Adipocyte (in vitro differentiated cells): ENCODE measurements around the gene SEMA3B.
"Not testable (repeated sequence)": the region's sequence is repeated elsewhere in the genome, so short reads cannot be mapped to it uniquely, and the experiment has no call there.

Experiments used
- DNase-seq: peaks from one replicate; pipeline ENCODE4 v3.0.0-alpha.2; 2015; ENCODE audit warnings: low read depth
- H3K27me3 ChIP-seq: replicated peaks from 2 replicates; pipeline ENCODE4 v1.7.0; 2013; ENCODE audit warnings: mild to moderate bottlenecking, low read length, moderate library complexity; ENCODE audit not compliant: control insufficient read depth, insufficient read depth
- H3K36me3 ChIP-seq: 2 replicates; pipeline ENCODE4 v1.7.0; 2013; ENCODE audit warnings: low read length, mild to moderate bottlenecking, moderate library complexity; ENCODE audit not compliant: control insufficient read depth, insufficient read depth, severe bottlenecking
- H3K4me1 ChIP-seq: 2 replicates; pipeline ENCODE4 v1.7.0; 2013; ENCODE audit warnings: mild to moderate bottlenecking, low read length, moderate library complexity; ENCODE audit not compliant: control insufficient read depth, insufficient read depth
- H3K4me3 ChIP-seq: 2 replicates; pipeline ENCODE4 v1.7.0; 2013; ENCODE audit warnings: mild to moderate bottlenecking, low read length, moderate library complexity
- H3K9ac ChIP-seq: 2 replicates; pipeline ENCODE4 v1.7.0; 2013; ENCODE audit warnings: mild to moderate bottlenecking, low read length, moderate library complexity
- H3K9me3 ChIP-seq: 2 replicates; pipeline ENCODE4 v1.7.0; 2013; ENCODE audit warnings: mild to moderate bottlenecking, low read length, moderate library complexity; ENCODE audit not compliant: control insufficient read depth

Gene SEMA3B

GRCh38 chr3:50304601-50305000 is 35.7 kb downstream of the SEMA3B start:
- no peaks in the 10 kb centered on the region for H3K36me3 ChIP-seq
- H3K9me3 ChIP-seq = no peaks in the 10 kb centered on the region
- no peak overlapping the region for H3K9ac ChIP-seq
- DNase-seq = no peak
- H3K27me3 ChIP-seq = no peaks in the 10 kb centered on the region
- H3K4me1 ChIP-seq = peaks cover 10% of the 10 kb centered on the region
- no peak overlapping the region for H3K4me3 ChIP-seq

- not testable (repeated sequence) for H3K4me3 ChIP-seq, H3K27me3 ChIP-seq, DNase-seq, H3K36me3 ChIP-seq, H3K9me3 ChIP-seq, H3K9ac ChIP-seq
- peaks cover 15% of the 10 kb centered on the region for H3K4me1 ChIP-seq
Observed at GRCh38 chr3:50312041-50312440, 43.1 kb downstream of the SEMA3B start.

GRCh38 chr3:50314342-50314741 is 45.4 kb downstream of the SEMA3B start:
- no peak for DNase-seq
- no peaks in the 10 kb centered on the region for H3K9me3 ChIP-seq
- no peak overlapping the region for H3K9ac ChIP-seq
- peaks cover 15% of the 10 kb centered on the region for H3K4me1 ChIP-seq
- H3K36me3 ChIP-seq = peaks cover 26% of the 10 kb centered on the region
- H3K27me3 ChIP-seq = no peaks in the 10 kb centered on the region
- no peak overlapping the region for H3K4me3 ChIP-seq

- Histone ChIP-seq H3K9me3 (no peaks in the 10 kb centered on the region), H3K4me1 (peaks cover 17% of the 10 kb centered on the region), H3K9ac (no peak overlapping the region), H3K36me3 (peaks cover 28% of the 10 kb centered on the region), H3K27me3 (no peaks in the 10 kb centered on the region), H3K4me3 (no peak overlapping the region)
- no peak for DNase-seq
Observed at GRCh38 chr3:50314816-50315215, 45.9 kb downstream of the SEMA3B start.

GRCh38 chr3:50316657-50317242 is 47.8 kb downstream of the SEMA3B start:
- H3K9me3 ChIP-seq = no peaks in the 10 kb centered on the region
- H3K4me3 ChIP-seq = no peak overlapping the region
- H3K27me3 ChIP-seq = no peaks in the 10 kb centered on the region
- peaks cover 25% of the 10 kb centered on the region for H3K4me1 ChIP-seq
- DNase-seq = no peak
- peaks cover 28% of the 10 kb centered on the region for H3K36me3 ChIP-seq
- H3K9ac ChIP-seq = no peak overlapping the region

- Histone ChIP-seq H3K4me1 (peaks cover 31% of the 10 kb centered on the region), H3K4me3 (no peak overlapping the region), H3K36me3 (peaks cover 28% of the 10 kb centered on the region), H3K9ac (no peak overlapping the region), H3K9me3 (no peaks in the 10 kb centered on the region), H3K27me3 (no peaks in the 10 kb centered on the region)
- DNase-seq = no peak
Observed at GRCh38 chr3:50317300-50317699, 48.4 kb downstream of the SEMA3B start.

GRCh38 chr3:50318163-50318562 is 49.2 kb downstream of the SEMA3B start:
- H3K4me3 ChIP-seq = no peak overlapping the region
- no peaks in the 10 kb centered on the region for H3K9me3 ChIP-seq
- no peak overlapping the region for H3K9ac ChIP-seq
- peaks cover 31% of the 10 kb centered on the region for H3K4me1 ChIP-seq
- H3K36me3 ChIP-seq = peaks cover 28% of the 10 kb centered on the region
- no peaks in the 10 kb centered on the region for H3K27me3 ChIP-seq
- no peak for DNase-seq

- no peak overlapping the region for H3K4me3 ChIP-seq
- H3K4me1 ChIP-seq = peaks cover 26% of the 10 kb centered on the region
- no peaks in the 10 kb centered on the region for H3K27me3 ChIP-seq
- no peak for DNase-seq
- H3K9me3 ChIP-seq = no peaks in the 10 kb centered on the region
- H3K9ac ChIP-seq = no peak overlapping the region
- peaks cover 28% of the 10 kb centered on the region for H3K36me3 ChIP-seq
Observed at GRCh38 chr3:50318615-50319014, 49.7 kb downstream of the SEMA3B start.

GRCh38 chr3:50319181-50319893 is 50.4 kb downstream of the SEMA3B start:
- Histone ChIP-seq H3K36me3 (peaks cover 28% of the 10 kb centered on the region), H3K9ac (no peak overlapping the region), H3K27me3 (no peaks in the 10 kb centered on the region), H3K9me3 (no peaks in the 10 kb centered on the region), H3K4me1 (peaks cover 19% of the 10 kb centered on the region), H3K4me3 (no peak overlapping the region)
- no peak for DNase-seq

- Histone ChIP-seq H3K36me3 (peaks cover 28% of the 10 kb centered on the region), H3K9me3 (no peaks in the 10 kb centered on the region), H3K27me3 (no peaks in the 10 kb centered on the region), H3K9ac (peak overlapping the region; percentile 88), H3K4me1 (peaks cover 16% of the 10 kb centered on the region), H3K4me3 (peak overlapping the region; percentile 84)
- no peak for DNase-seq
Observed at GRCh38 chr3:50319894-50320625, 51.1 kb downstream of the SEMA3B start.

GRCh38 chr3:50320853-50321335 is 51.9 kb downstream of the SEMA3B start:
- H3K27me3 ChIP-seq = no peaks in the 10 kb centered on the region
- peaks cover 16% of the 10 kb centered on the region for H3K4me1 ChIP-seq
- no peaks in the 10 kb centered on the region for H3K9me3 ChIP-seq
- DNase-seq = peak; percentile 94
- peak overlapping the region; percentile 88 for H3K9ac ChIP-seq
- H3K4me3 ChIP-seq = peak overlapping the region; percentile 84
- peaks cover 33% of the 10 kb centered on the region for H3K36me3 ChIP-seq
